Hepatocyte (in vitro differentiated cells): ENCODE results near the gene STX8.

ENCODE experiments used
- EZH2 ChIP-seq: fragments of 200-600 bp; sonication (generic); IDR thresholded peaks from 2 replicates; pipeline ENCODE4 v1.6.1; 2016; ENCODE audit warnings: antibody characterized with exemption, mild to moderate bottlenecking, borderline replicate concordance
- EZH2phosphoT487 ChIP-seq: fragments of 200-600 bp; sonication (generic); IDR thresholded peaks from one replicate; pipeline ENCODE4 v1.6.1; 2018; ENCODE audit warnings: antibody characterized with exemption, mild to moderate bottlenecking, low read depth, moderate library complexity; ENCODE audit not compliant: unreplicated experiment, severe bottlenecking
- TF ChIP-seq, protein P1 (sequence below): fragments of 200-600 bp; sonication (generic); IDR thresholded peaks from 2 replicates; pipeline ENCODE4 v1.5.1; 2016; ENCODE audit warnings: antibody characterized with exemption, mild to moderate bottlenecking; ENCODE audit not compliant: poor library complexity

DNA sequence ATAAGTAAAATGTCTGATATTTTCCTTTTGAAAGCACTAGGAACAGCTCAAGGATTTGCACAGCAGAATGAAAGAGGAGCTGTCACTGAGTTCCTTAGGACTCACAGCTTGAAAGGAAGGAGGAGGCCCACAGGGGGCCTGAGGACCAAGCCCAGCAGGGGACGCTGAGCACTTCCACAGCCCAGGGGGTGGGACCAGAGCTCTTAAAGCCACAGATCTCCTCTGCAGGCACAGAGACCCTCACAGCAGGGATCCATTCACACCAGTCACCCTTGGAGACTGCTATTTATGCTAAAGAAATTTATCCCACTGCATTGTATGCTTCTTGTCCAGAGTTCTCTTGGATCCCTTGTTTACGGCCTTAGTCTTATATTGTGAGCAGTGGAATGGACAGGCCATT is 253.3 kb downstream of the STX8 start:
- TF ChIP-seq, protein P1, sequence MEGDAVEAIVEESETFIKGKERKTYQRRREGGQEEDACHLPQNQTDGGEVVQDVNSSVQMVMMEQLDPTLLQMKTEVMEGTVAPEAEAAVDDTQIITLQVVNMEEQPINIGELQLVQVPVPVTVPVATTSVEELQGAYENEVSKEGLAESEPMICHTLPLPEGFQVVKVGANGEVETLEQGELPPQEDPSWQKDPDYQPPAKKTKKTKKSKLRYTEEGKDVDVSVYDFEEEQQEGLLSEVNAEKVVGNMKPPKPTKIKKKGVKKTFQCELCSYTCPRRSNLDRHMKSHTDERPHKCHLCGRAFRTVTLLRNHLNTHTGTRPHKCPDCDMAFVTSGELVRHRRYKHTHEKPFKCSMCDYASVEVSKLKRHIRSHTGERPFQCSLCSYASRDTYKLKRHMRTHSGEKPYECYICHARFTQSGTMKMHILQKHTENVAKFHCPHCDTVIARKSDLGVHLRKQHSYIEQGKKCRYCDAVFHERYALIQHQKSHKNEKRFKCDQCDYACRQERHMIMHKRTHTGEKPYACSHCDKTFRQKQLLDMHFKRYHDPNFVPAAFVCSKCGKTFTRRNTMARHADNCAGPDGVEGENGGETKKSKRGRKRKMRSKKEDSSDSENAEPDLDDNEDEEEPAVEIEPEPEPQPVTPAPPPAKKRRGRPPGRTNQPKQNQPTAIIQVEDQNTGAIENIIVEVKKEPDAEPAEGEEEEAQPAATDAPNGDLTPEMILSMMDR, result no peak
- TF ChIP-seq EZH2phosphoT487, result no peak
- TF ChIP-seq EZH2, result no peak
